ENCODE measurements around the gene G0S2. TPM values are rescaled to one million over a fixed set of nuclear protein-coding genes. Genes with fewer than 3 reads are reported as not detected.

G0S2 gene
- total and polyA plus RNA-seq, 9 of the 15 experiments (the other 6 are each of a cell fraction or from before 2014, with no cell fraction given) = 0.18 to 65.6 (median 11.4) TPM

- no peak for TF ChIP-seq PRDM10 (IDR thresholded peaks at IDR 0.05; ENCODE audit: partially characterized antibody)
- no peak for TF ChIP-seq TFE3 (CRISPR knock-in tag; IDR thresholded peaks at IDR 0.05)
- TF ChIP-seq ESRRB (CRISPR knock-in tag; IDR thresholded peaks at IDR 0.05; ENCODE audit: borderline replicate concordance) = no peak
- no peak for TF ChIP-seq ZNF449 (CRISPR knock-in tag; IDR thresholded peaks at IDR 0.05)
- no peak for TF ChIP-seq SMARCA5 (IDR thresholded peaks at IDR 0.05)
- peak; percentile 32; the same call in 1 of the 2 replicates for TF ChIP-seq TOE1 (IDR thresholded peaks at IDR 0.05; ENCODE audit: borderline replicate concordance)
- no peak for TF ChIP-seq TOE1 (CRISPR knock-in tag; IDR thresholded peaks at IDR 0.05; ENCODE audit: borderline replicate concordance, low read depth)
- no peak for TF ChIP-seq CHD1 (IDR thresholded peaks at IDR 0.05; ENCODE audit: low read length)
- no peak for TF ChIP-seq ZNF444 (CRISPR knock-in tag; IDR thresholded peaks at IDR 0.05)
- no peak for TF ChIP-seq SETDB1 (IDR thresholded peaks at IDR 0.05; ENCODE audit: low read length)
- no peak for TF ChIP-seq SRSF9 (IDR thresholded peaks at IDR 0.05; ENCODE audit: borderline replicate concordance, low read depth, low read length)
- TF ChIP-seq PHF21A (IDR thresholded peaks at IDR 0.05; ENCODE audit: borderline replicate concordance, low read depth) = no peak
- TF ChIP-seq ZNF766 (CRISPR knock-in tag; conservative IDR thresholded peaks at IDR 0.05) = no peak
- no peak for TF ChIP-seq CUX1 (CRISPR knock-in tag; IDR thresholded peaks at IDR 0.05)
- TF ChIP-seq NR4A1 (CRISPR knock-in tag; IDR thresholded peaks at IDR 0.05) = no peak
- TF ChIP-seq NR4A1 (tag; IDR thresholded peaks at IDR 0.05) = no peak
Observed at GRCh38 chr1:209627732-209628196, 47.4 kb upstream of the G0S2 start (continued).

Data from K562 (cell line).